ENCODE results near the gene TPI1.

Gene TPI1

GRCh38 chr12:6852651-6853354, 14.5 kb upstream of the TPI1 start:
- TF ChIP-seq CTCF (IDR thresholded peaks at IDR 0.05) = no peak
- Mint-ChIP-seq H3K4me1 (peaks cover 52% of the 10 kb centered on the region), H3K36me3 (ENCODE audit: low read depth) (peaks cover 44% of the 10 kb centered on the region), H3K27ac (peak overlapping the region; percentile 93), H3K27me3 (ENCODE audit: low read depth, poor library complexity) (peaks cover 3% of the 10 kb centered on the region), H3K4me3 (peak overlapping the region; percentile 94), H3K9me3 (no peaks in the 10 kb centered on the region)
- peak; percentile 31 for DNase-seq

GRCh38 chr12:6853626-6854025, 13.7 kb upstream of the TPI1 start:
- Mint-ChIP-seq H3K4me1 (peaks cover 47% of the 10 kb centered on the region), H3K27ac (peak overlapping the region; percentile 70), H3K27me3 (ENCODE audit: low read depth, poor library complexity) (peaks cover 3% of the 10 kb centered on the region), H3K9me3 (no peaks in the 10 kb centered on the region), H3K36me3 (ENCODE audit: low read depth) (peaks cover 45% of the 10 kb centered on the region), H3K4me3 (peak overlapping the region; percentile 94)
- no peak for DNase-seq
- TF ChIP-seq CTCF (IDR thresholded peaks at IDR 0.05) = no peak

- H3K27me3 Mint-ChIP-seq (ENCODE audit: low read depth, poor library complexity) = peaks cover 3% of the 10 kb centered on the region
- peak overlapping the region; percentile 94 for H3K4me3 Mint-ChIP-seq
- H3K9me3 Mint-ChIP-seq = no peaks in the 10 kb centered on the region
- TF ChIP-seq CTCF (IDR thresholded peaks at IDR 0.05) = no peak
- H3K4me1 Mint-ChIP-seq = peaks cover 43% of the 10 kb centered on the region
- peak overlapping the region; percentile 70 for H3K27ac Mint-ChIP-seq
- no peak for DNase-seq
- H3K36me3 Mint-ChIP-seq (ENCODE audit: low read depth) = peaks cover 47% of the 10 kb centered on the region
Observed at GRCh38 chr12:6854036-6854435, 13.3 kb upstream of the TPI1 start.

DNA sequence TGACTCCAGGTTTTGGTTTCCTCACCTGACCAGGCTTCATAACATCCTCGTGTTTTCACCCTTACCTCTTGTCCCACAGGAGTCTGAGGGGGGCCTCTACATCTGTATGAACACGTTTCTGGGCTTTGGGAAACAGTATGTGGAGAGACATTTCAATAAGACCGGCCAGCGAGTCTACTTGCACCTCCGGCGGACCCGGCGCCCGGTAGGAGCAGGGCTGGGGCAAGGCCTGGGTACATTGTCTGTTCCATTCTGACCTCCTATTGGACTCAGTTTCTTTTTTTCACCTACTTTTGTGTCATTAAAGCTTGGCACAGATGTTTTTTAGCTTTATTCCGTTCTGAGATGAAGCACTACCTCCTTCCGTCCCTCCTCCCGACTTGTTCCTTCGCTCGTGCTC, 12.0 kb upstream of the TPI1 start:
- Mint-ChIP-seq H3K4me3 (no peak overlapping the region), H3K27me3 (ENCODE audit: low read depth, poor library complexity) (peaks cover 3% of the 10 kb centered on the region), H3K36me3 (ENCODE audit: low read depth) (peaks cover 43% of the 10 kb centered on the region), H3K4me1 (peaks cover 30% of the 10 kb centered on the region), H3K9me3 (no peaks in the 10 kb centered on the region), H3K27ac (no peak overlapping the region)
- no peak for TF ChIP-seq CTCF (IDR thresholded peaks at IDR 0.05)
- DNase-seq = no peak

GRCh38 chr12:6858799-6859198, 8.5 kb upstream of the TPI1 start:
- H3K27ac Mint-ChIP-seq = no peak overlapping the region
- H3K9me3 Mint-ChIP-seq = no peaks in the 10 kb centered on the region
- DNase-seq = no peak
- TF ChIP-seq CTCF (IDR thresholded peaks at IDR 0.05) = no peak
- H3K4me1 Mint-ChIP-seq = peaks cover 12% of the 10 kb centered on the region
- H3K4me3 Mint-ChIP-seq = no peak overlapping the region
- peaks cover 70% of the 10 kb centered on the region for H3K36me3 Mint-ChIP-seq (ENCODE audit: low read depth)
- peaks cover 3% of the 10 kb centered on the region for H3K27me3 Mint-ChIP-seq (ENCODE audit: low read depth, poor library complexity)

DNA sequence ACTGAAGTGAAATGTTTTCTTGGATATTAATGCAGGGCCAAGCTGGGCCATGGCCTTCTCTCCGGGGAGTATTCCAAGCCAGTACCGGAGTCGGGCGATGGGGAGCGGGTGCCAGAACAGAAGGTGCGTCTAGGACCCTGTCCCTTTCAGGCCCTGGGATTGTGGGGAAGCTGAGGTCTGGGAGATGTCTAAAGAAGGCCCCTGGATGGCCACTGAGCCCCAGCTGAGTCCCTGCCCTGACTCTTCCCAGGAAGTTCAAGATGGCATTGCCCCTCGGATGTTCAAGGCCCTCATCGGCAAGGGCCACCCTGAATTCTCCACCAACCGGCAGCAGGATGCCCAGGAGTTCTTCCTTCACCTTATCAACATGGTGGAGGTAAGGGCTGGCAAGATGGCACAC, 7.2 kb upstream of the TPI1 start:
- H3K36me3 Mint-ChIP-seq (ENCODE audit: low read depth) = peaks cover 75% of the 10 kb centered on the region
- H3K4me3 Mint-ChIP-seq = no peak overlapping the region
- no peak for TF ChIP-seq CTCF (IDR thresholded peaks at IDR 0.05)
- no peak for DNase-seq
- peaks cover under 1% of the 10 kb centered on the region for H3K4me1 Mint-ChIP-seq
- H3K9me3 Mint-ChIP-seq = no peaks in the 10 kb centered on the region
- H3K27me3 Mint-ChIP-seq (ENCODE audit: low read depth, poor library complexity) = peaks cover 3% of the 10 kb centered on the region
- peak overlapping the region; percentile 75 for H3K27ac Mint-ChIP-seq

All from nephron progenitor cell (in vitro differentiated cells).